ENCODE data around the gene CLCN6.

GRCh38 chr1:11880911-11881748, 75.1 kb downstream of the CLCN6 start:
- TF ChIP-seq POLR2A (IDR thresholded peaks at IDR 0.05; ENCODE audit: low read length), result no peak
- no peak for TF ChIP-seq GATA1 (IDR thresholded peaks at IDR 0.05; ENCODE audit: low read depth, low read length)
